Measurements from ENCODE around the gene TOMT. TPM values are rescaled to one million over a fixed set of nuclear protein-coding genes. Genes with fewer than 3 reads are reported as not detected.
"Not testable (repeated sequence)": the region's sequence is repeated elsewhere in the genome, so short reads cannot be mapped to it uniquely, and the experiment has no call there.

TOMT gene
- total RNA-seq, 2 donors from 2014 or later, result not detected

DNA sequence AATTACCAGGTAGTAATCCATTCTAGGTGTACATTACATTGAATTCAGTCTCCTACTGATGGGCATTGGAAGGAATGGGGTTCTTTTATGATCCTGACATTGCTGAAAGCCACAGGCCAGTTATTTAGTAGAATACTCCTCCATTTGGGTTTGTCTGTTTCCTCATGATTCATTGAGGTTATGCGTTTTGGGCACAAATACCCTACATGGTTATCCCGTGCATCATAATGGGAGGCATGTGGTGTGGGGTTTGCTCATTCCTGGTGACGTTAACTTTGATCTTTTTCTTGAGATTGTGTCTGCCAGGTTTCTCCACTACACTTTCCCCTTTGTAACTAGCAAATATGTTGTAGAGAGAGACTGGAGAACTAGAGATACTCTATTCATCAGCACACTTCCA, 35.3 kb downstream of the TOMT start:
- H3K27me3 ChIP-seq, result no peaks in the 10 kb centered on the region
- TF ChIP-seq, protein P1, sequence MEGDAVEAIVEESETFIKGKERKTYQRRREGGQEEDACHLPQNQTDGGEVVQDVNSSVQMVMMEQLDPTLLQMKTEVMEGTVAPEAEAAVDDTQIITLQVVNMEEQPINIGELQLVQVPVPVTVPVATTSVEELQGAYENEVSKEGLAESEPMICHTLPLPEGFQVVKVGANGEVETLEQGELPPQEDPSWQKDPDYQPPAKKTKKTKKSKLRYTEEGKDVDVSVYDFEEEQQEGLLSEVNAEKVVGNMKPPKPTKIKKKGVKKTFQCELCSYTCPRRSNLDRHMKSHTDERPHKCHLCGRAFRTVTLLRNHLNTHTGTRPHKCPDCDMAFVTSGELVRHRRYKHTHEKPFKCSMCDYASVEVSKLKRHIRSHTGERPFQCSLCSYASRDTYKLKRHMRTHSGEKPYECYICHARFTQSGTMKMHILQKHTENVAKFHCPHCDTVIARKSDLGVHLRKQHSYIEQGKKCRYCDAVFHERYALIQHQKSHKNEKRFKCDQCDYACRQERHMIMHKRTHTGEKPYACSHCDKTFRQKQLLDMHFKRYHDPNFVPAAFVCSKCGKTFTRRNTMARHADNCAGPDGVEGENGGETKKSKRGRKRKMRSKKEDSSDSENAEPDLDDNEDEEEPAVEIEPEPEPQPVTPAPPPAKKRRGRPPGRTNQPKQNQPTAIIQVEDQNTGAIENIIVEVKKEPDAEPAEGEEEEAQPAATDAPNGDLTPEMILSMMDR (IDR thresholded peaks at IDR 0.05), result no peak
- no peak overlapping the region for H3K4me3 ChIP-seq
- no peaks in the 10 kb centered on the region for H3K9me3 ChIP-seq
- H3K4me1 ChIP-seq, result no peaks in the 10 kb centered on the region
- H3K9ac ChIP-seq (ENCODE audit: low read depth in 2 of 2, low read length in 2 of 2), result no peak overlapping the region
- intact Hi-C loops (cut with DNase I), result loop anchor here (5.0 kb wide), 1 partner anchor 41 kb away; no protein-coding TSS in a partner anchor
- no peaks in the 10 kb centered on the region for H3K36me3 ChIP-seq
- no peak for DNase-seq
- no peak overlapping the region for H3K27ac ChIP-seq

DNA sequence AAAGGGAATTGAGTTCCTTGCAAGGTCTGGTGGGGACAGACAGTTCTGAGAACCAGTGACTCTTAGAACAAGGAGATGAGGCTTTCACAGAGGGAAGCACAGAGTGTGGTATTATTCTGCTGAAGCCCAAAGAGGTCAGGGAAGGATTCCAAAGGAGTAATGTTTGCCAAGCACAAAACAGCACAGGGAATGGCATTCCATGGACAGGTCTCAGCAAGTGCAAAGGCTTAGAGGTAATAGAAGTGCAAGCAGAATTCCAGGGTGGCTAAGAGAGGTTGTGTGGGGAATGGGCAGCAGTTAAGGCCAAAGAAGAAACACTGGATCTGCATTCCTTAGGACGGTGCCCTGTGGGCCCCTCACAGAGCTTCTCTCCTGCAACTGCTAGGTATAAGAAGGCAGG, 36.4 kb downstream of the TOMT start:
- H3K36me3 ChIP-seq; H3K27ac ChIP-seq; H3K27me3 ChIP-seq; H3K9me3 ChIP-seq; H3K4me1 ChIP-seq; H3K9ac ChIP-seq (ENCODE audit: low read depth in 2 of 2, low read length in 2 of 2); DNase-seq; H3K4me3 ChIP-seq: not testable (repeated sequence)
- intact Hi-C loops (cut with DNase I), result loop anchor here (5.0 kb wide), 1 partner anchor 40 kb away; no protein-coding TSS in a partner anchor

DNA sequence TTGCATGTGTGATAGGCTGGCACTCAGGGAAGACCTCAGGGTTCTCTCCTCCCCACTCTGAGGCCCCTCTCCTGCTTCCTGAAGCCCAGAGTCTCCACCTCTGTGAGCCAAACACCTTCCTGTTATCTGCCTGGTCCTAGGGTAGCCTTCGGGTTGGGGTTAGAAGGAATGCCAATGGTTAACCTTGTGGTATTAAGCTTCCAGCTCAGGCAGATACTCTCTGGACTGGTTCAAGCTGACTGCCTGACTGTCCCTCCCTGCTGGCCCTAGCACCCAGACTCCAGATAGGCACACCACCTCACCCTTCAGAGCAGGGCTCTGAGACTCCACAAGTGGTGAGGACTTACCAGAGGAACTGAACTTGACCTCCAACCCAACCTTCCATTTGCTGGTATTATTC, 36.8 kb downstream of the TOMT start:
- intact Hi-C loops (cut with DNase I), result loop anchor here (5.0 kb wide), 1 partner anchor 40 kb away; no protein-coding TSS in a partner anchor
- H3K36me3 ChIP-seq; H3K9ac ChIP-seq (ENCODE audit: low read depth in 2 of 2, low read length in 2 of 2): not testable (repeated sequence)

DNA sequence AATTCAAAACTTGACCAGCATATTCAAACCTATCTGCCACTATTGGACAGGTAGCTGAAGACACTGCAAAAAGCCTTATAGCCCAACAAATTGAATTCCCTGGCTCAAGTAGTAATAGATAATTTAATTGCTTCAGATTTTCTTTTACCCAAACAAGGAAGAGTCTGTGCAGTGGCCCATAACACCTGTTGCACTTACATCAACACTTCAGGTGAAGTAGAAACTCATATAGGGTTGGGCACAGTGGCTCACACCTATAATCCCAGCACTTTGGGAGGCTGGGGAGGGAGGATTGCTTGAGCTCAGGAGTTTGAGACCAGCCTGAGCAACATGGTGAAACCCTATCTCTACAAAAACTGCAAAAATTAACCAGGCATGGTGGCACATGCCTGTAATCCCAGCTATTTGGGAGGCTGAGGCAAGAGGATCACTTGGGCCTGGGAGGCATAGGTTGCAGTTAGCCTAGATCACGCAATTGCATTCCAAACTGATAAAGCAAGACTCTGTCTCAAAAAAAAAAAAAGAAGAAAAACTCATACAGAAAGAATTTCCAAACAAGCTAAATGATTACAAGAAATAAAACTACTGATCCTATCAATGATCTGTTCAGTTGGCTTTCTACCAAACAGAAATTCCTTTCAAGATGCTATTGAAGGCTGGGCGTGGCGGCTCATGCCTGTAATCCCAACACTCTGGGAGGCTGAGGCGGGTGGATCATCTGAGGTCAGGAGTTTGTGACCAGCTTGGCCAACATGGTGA, 39.3 kb downstream of the TOMT start:
- Histone ChIP-seq H3K36me3 (no peaks in the 10 kb centered on the region), H3K27me3 (no peaks in the 10 kb centered on the region), H3K4me3 (no peak overlapping the region), H3K9ac (ENCODE audit: low read depth in 2 of 2, low read length in 2 of 2) (no peak overlapping the region), H3K9me3 (no peaks in the 10 kb centered on the region), H3K27ac (no peak overlapping the region), H3K4me1 (no peaks in the 10 kb centered on the region)
- no peak for DNase-seq
- TF ChIP-seq, protein P1 (IDR thresholded peaks at IDR 0.05), result no peak
- intact Hi-C loops (cut with DNase I), result loop anchor here (5.0 kb wide), 1 partner anchor 37 kb away; no protein-coding TSS in a partner anchor

More for the DNA sequence above, 36.8 kb downstream of the TOMT start:
- H3K4me1 ChIP-seq, H3K27me3 ChIP-seq, H3K27ac ChIP-seq, DNase-seq, H3K4me3 ChIP-seq, H3K9me3 ChIP-seq: not testable (repeated sequence)

DNA sequence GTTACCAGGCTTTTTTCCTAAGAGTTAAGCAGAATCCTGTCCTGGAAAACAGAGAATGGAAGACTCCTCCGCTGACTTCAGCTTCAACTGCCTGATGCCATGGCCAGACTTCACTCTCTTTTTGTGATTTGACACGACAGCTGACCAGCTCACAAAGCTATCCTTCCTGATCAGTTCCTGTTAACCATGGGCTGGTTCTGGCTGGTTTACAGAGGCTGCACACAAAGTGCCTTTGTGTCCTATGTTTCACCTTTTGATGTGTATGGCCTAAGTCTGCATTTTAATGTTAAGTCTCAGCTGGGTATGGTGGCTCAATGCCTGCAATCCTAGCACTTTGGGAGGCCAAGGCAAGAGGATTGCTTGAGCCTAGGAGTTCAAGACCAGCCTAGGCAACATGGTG, 40.9 kb downstream of the TOMT start:
- Histone ChIP-seq H3K4me1 (no peaks in the 10 kb centered on the region), H3K27ac (no peak overlapping the region)

DNA sequence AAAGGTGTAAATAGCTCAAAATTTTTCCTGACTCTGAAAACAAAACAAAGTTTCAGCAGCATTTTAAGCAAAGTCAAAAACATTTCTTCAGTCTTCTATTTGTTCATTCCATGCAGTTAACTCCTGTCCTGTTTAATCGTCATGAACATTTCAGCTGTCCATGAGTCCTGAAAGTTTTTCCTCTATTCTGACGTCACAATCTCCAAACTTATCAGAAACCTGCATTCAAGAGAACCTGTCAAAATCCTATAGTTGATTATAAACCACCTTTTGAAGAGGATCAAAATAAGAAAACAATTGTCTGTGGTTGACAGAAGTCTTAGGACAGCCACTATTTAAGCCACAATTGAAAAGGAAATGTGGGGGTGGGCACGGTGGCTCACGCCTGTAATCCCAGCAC, 45.2 kb downstream of the TOMT start:
- no peak for DNase-seq
- Histone ChIP-seq H3K9me3 (no peaks in the 10 kb centered on the region), H3K27me3 (no peaks in the 10 kb centered on the region), H3K27ac (no peak overlapping the region), H3K4me3 (no peak overlapping the region), H3K4me1 (no peaks in the 10 kb centered on the region), H3K9ac (ENCODE audit: low read depth in 2 of 2, low read length in 2 of 2) (no peak overlapping the region), H3K36me3 (no peaks in the 10 kb centered on the region)
- TF ChIP-seq, protein P1 (IDR thresholded peaks at IDR 0.05), result no peak
- intact Hi-C loops (cut with DNase I), result no loop called here

More for the DNA sequence above, 40.9 kb downstream of the TOMT start:
- no peak overlapping the region for H3K9ac ChIP-seq (ENCODE audit: low read depth in 2 of 2, low read length in 2 of 2)
- no peak overlapping the region for H3K4me3 ChIP-seq
- TF ChIP-seq, protein P1 (IDR thresholded peaks at IDR 0.05), result no peak
- intact Hi-C loops (cut with DNase I), result no loop called here
- no peaks in the 10 kb centered on the region for H3K36me3 ChIP-seq
- no peaks in the 10 kb centered on the region for H3K27me3 ChIP-seq
- no peaks in the 10 kb centered on the region for H3K9me3 ChIP-seq
- no peak for DNase-seq

DNA sequence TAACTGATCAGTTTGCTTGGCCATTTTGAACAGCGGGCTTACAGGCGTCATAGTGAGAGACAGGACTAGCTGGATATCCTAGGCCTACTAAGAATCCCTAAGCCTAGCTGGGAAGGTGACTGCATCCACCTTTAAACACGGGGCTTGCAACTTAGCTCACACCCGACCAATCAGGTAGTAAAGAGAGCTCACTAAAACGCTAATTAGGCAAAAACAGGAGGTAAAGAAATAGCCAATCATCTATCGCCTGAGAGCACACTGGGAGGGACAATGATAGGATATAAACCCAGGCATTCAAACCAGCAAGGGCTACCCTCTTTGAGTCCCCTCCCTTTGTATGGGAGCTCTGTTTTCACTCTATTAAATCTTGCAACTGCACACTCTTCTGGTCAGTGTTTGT, 48.1 kb downstream of the TOMT start:
- intact Hi-C loops (cut with DNase I); H3K4me3 ChIP-seq; H3K9me3 ChIP-seq; H3K9ac ChIP-seq (ENCODE audit: low read depth in 2 of 2, low read length in 2 of 2); H3K4me1 ChIP-seq; DNase-seq; H3K36me3 ChIP-seq; H3K27ac ChIP-seq; H3K27me3 ChIP-seq: not testable (repeated sequence)
